Mesendoderm (in vitro differentiated cells): ENCODE measurements around the gene CPNE1.

Source experiments
- DNase-seq: peaks from one replicate; pipeline ENCODE4 v3.0.0; 2013
- H2AK5ac ChIP-seq: 2 replicates; pipeline ENCODE4 v1.6.1; 2013; ENCODE audit warnings: low read length, inconsistent platforms
- H2BK120ac ChIP-seq: 2 replicates; pipeline ENCODE4 v1.6.1; 2013; ENCODE audit warnings: low read depth, mild to moderate bottlenecking, low read length, moderate library complexity, mixed read lengths
- H2BK15ac ChIP-seq: replicated peaks from 2 replicates; pipeline ENCODE4 v1.6.1; 2013; ENCODE audit warnings: low read depth, mild to moderate bottlenecking, moderate library complexity
- H2BK5ac ChIP-seq: 2 replicates; pipeline ENCODE4 v1.6.1; 2013; ENCODE audit warnings: low read length, inconsistent platforms
- H3K18ac ChIP-seq: 2 replicates; pipeline ENCODE4 v1.6.1; 2013; ENCODE audit warnings: mild to moderate bottlenecking, low read length, mixed read lengths
- H3K23ac ChIP-seq: one replicate; pipeline ENCODE4 v1.6.1; 2013; ENCODE audit warnings: low read length
- H3K27ac ChIP-seq: 2 replicates; pipeline ENCODE4 v1.5.1; 2013; ENCODE audit warnings: low read depth, mild to moderate bottlenecking, inconsistent platforms, low read length, moderate library complexity
- H3K27me3 ChIP-seq: 2 replicates; pipeline ENCODE4 v1.6.1; 2013; ENCODE audit warnings: low read length, control low read depth, mild to moderate bottlenecking, inconsistent platforms; ENCODE audit not compliant: insufficient read depth, poor library complexity
- H3K36me3 ChIP-seq: 2 replicates; pipeline ENCODE4 v1.6.1; 2013; ENCODE audit warnings: low read length, inconsistent platforms; ENCODE audit not compliant: control insufficient read depth, insufficient read depth
- H3K4ac ChIP-seq: one replicate; pipeline ENCODE4 v1.6.1; 2013; ENCODE audit warnings: low read depth, mild to moderate bottlenecking, low read length, moderate library complexity
- H3K4me1 ChIP-seq: 2 replicates; pipeline ENCODE4 v1.6.1; 2013; ENCODE audit warnings: low read depth, low read length, inconsistent platforms; ENCODE audit not compliant: control insufficient read depth
- H3K4me2 ChIP-seq: 2 replicates; pipeline ENCODE4 v1.6.1; 2013; ENCODE audit warnings: low read length
- H3K4me3 ChIP-seq: 2 replicates; pipeline ENCODE4 v1.5.1; 2013; ENCODE audit warnings: mild to moderate bottlenecking, low read length
- H3K56ac ChIP-seq: one replicate; pipeline ENCODE4 v1.6.1; 2013; ENCODE audit warnings: low read length
- H3K79me1 ChIP-seq: 2 replicates; pipeline ENCODE4 v1.6.1; 2013; ENCODE audit warnings: low read length, inconsistent platforms
- H3K79me2 ChIP-seq: 2 replicates; pipeline ENCODE4 v1.6.1; 2013; ENCODE audit warnings: mild to moderate bottlenecking, low read length; ENCODE audit not compliant: control insufficient read depth, insufficient read depth
- H3K9ac ChIP-seq: 2 replicates; pipeline ENCODE4 v1.6.1; 2013; ENCODE audit warnings: low read length, inconsistent platforms
- H4K5ac ChIP-seq: one replicate; pipeline ENCODE4 v1.6.1; 2013; ENCODE audit warnings: low read length
- H4K8ac ChIP-seq: one replicate; pipeline ENCODE4 v1.6.1; 2013; ENCODE audit warnings: low read depth, mild to moderate bottlenecking, control low read depth, low read length, moderate library complexity
- WGBS: extraction: QIAGEN DNeasy Blood & Tissue Kit; methylation state at CpG from one replicate; pipeline ENCODE4 v1.1.7; 2013; ENCODE audit warnings: low lambda C conversion rate, missing lambda C conversion rate; ENCODE audit not compliant: insufficient coverage; ENCODE audit errors: extremely low coverage; 5-methylcytosine and 5-hydroxymethylcytosine counted together

Gene CPNE1

DNA sequence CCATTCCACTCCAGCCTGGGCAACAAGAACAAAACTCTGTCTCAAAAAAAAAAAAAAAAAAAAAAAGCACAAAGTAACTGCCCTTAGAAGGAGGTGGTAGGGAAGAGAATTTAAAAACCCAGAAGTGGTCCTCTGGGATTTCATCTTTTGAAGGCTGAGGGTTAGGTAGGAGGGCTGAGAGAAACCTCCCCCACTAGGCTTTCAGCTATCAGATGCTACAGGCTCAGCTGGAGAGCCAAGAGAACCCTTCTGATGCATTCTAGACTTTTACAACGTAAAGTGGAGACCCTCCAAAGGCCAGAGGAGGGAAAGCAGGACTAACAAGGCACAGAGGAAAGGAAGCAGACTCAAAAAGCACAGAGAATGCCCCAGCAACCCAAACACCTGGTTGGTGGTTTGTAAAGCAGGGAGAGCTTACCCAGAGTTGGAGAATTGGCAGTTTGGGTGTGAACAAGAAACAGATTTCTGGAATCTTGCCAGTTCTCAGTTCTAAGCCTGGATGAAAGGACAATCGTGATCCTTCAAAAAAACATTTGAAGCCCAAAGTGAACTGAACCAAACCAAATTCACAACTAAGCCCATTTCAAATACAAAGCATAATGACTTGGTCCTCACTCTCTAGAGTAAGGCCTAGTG lies 72.2 kb downstream of the CPNE1 start:
- H4K5ac ChIP-seq = no peak overlapping the region
- H3K4me1 ChIP-seq = no peaks in the 10 kb centered on the region
- no peak overlapping the region for H4K8ac ChIP-seq
- no peak overlapping the region for H2BK15ac ChIP-seq
- no peak overlapping the region for H3K56ac ChIP-seq
- no peaks in the 10 kb centered on the region for H3K79me2 ChIP-seq
- H3K4me3 ChIP-seq = no peak overlapping the region
- H3K36me3 ChIP-seq = no peaks in the 10 kb centered on the region
- no peak overlapping the region for H2BK5ac ChIP-seq
- no peak overlapping the region for H3K18ac ChIP-seq
- H3K9ac ChIP-seq = no peak overlapping the region
- WGBS = no CpG with 5 or more reads among the region's 2 CpGs
- no peak overlapping the region for H3K4me2 ChIP-seq
- no peak overlapping the region for H3K23ac ChIP-seq
- H3K27me3 ChIP-seq = no peaks in the 10 kb centered on the region
- H3K79me1 ChIP-seq = no peaks in the 10 kb centered on the region
- no peak overlapping the region for H3K4ac ChIP-seq
- DNase-seq = no peak
- no peak overlapping the region for H2AK5ac ChIP-seq
- no peak overlapping the region for H3K27ac ChIP-seq
- no peak overlapping the region for H2BK120ac ChIP-seq

DNA sequence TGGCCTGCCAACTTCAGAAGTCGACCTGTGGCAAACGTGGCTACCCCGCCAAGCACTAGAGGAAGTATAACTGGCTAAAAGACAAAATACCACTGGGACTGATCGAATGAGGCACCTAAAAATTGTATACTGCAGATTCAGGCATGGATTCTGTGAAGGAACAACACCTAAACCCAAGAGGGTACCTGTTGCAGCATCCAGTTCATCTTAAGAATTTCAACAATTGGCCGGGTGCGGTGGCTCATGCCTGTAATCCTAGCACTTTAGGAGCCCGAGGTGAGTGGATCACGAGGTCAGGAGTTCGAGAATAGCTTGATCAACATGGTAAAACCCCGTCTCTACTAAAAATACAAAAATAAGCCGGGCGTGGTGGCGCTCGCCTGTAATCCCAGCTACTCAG lies 76.3 kb downstream of the CPNE1 start:
- no peak overlapping the region for H3K27ac ChIP-seq
- H3K18ac ChIP-seq = no peak overlapping the region
- H3K9ac ChIP-seq = no peak overlapping the region
- no peaks in the 10 kb centered on the region for H3K79me2 ChIP-seq
- no peak overlapping the region for H3K4me3 ChIP-seq
- H4K8ac ChIP-seq = no peak overlapping the region
- no peak overlapping the region for H2BK15ac ChIP-seq
- H3K4me1 ChIP-seq = no peaks in the 10 kb centered on the region
- no peak overlapping the region for H3K4ac ChIP-seq
- H2BK5ac ChIP-seq = no peak overlapping the region
- no peak for DNase-seq
- no peaks in the 10 kb centered on the region for H3K36me3 ChIP-seq
- no peaks in the 10 kb centered on the region for H3K27me3 ChIP-seq
- WGBS = no CpG with 5 or more reads among the region's 14 CpGs
- no peak overlapping the region for H2BK120ac ChIP-seq
- H3K23ac ChIP-seq = no peak overlapping the region
- no peak overlapping the region for H4K5ac ChIP-seq
- no peak overlapping the region for H2AK5ac ChIP-seq
- H3K4me2 ChIP-seq = no peak overlapping the region
- no peaks in the 10 kb centered on the region for H3K79me1 ChIP-seq
- no peak overlapping the region for H3K56ac ChIP-seq

DNA sequence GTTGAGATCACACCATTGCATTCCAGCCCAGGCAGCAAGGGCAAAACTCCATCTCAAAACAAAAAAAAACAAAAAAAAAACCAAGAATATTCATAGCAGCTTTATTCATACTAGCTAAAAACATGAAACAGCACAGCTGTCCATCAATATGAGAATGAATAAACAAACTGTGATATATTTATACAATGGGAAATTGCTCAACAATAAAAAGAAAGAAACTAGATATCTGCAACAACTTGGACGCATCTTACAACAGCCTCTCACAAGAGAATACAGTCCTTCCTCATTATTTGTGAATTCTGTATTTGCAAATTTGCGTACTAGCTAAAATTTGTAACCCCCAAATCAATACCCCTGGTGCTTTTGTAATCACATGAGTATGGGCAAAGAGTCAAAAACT lies 77.3 kb downstream of the CPNE1 start:
- H3K27ac ChIP-seq = no peak overlapping the region
- DNase-seq = no peak
- H3K4me2 ChIP-seq = no peak overlapping the region
- no peak overlapping the region for H4K8ac ChIP-seq
- H3K4ac ChIP-seq = no peak overlapping the region
- H3K36me3 ChIP-seq = no peaks in the 10 kb centered on the region
- H2AK5ac ChIP-seq = no peak overlapping the region
- H3K23ac ChIP-seq = no peak overlapping the region
- no peak overlapping the region for H4K5ac ChIP-seq
- H3K4me3 ChIP-seq = no peak overlapping the region
- H3K18ac ChIP-seq = no peak overlapping the region
- no peak overlapping the region for H3K56ac ChIP-seq
- no peaks in the 10 kb centered on the region for H3K27me3 ChIP-seq
- no peak overlapping the region for H2BK5ac ChIP-seq
- H3K4me1 ChIP-seq = no peaks in the 10 kb centered on the region
- H2BK120ac ChIP-seq = no peak overlapping the region
- no peak overlapping the region for H3K9ac ChIP-seq
- no peaks in the 10 kb centered on the region for H3K79me2 ChIP-seq
- no CpG with 5 or more reads among the region's 2 CpGs for WGBS
- H3K79me1 ChIP-seq = no peaks in the 10 kb centered on the region
- no peak overlapping the region for H2BK15ac ChIP-seq

DNA sequence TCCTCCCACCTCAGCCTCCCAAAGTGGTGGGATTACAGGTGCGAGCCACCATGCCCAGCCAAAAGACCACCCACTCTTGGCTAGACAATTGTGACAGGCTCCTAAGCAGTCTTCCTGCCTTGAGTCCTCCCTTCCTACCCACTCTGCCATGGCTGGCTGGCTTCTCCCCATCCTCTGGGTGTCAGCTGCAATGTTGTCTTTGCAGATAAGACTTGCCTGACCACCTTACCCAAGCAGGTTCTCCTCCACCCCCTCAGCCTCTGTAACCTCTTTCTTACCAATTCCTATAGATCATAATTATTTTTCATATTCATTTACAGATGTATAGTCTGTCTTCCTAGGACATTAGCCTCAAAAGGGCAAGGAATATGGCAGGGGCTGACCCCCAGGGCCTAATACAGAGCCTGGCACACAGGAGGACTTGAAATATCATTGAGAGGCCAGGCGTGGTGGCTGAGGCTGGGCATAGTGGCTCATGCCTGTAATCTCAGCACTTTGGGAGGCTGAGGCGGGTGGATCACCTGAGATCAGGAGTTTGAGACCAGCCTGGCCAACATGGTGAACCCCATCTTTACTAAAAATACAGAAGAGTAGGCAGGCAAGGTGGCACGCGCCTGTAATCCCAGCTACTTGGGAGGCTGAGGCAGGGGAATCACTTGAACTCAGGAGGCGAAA lies 77.8 kb downstream of the CPNE1 start:
- Histone ChIP-seq H2AK5ac (no peak overlapping the region), H3K4me3 (no peak overlapping the region), H3K4me1 (no peaks in the 10 kb centered on the region), H3K27me3 (no peaks in the 10 kb centered on the region), H2BK120ac (no peak overlapping the region), H3K4me2 (no peak overlapping the region), H3K56ac (no peak overlapping the region), H4K8ac (no peak overlapping the region), H3K27ac (no peak overlapping the region), H3K79me2 (no peaks in the 10 kb centered on the region), H3K9ac (no peak overlapping the region), H2BK15ac (no peak overlapping the region), H3K79me1 (no peaks in the 10 kb centered on the region), H2BK5ac (no peak overlapping the region), H3K36me3 (no peaks in the 10 kb centered on the region), H3K18ac (no peak overlapping the region), H3K23ac (no peak overlapping the region), H4K5ac (no peak overlapping the region), H3K4ac (no peak overlapping the region)
- no CpG with 5 or more reads among the region's 6 CpGs for WGBS
- no peak for DNase-seq

DNA sequence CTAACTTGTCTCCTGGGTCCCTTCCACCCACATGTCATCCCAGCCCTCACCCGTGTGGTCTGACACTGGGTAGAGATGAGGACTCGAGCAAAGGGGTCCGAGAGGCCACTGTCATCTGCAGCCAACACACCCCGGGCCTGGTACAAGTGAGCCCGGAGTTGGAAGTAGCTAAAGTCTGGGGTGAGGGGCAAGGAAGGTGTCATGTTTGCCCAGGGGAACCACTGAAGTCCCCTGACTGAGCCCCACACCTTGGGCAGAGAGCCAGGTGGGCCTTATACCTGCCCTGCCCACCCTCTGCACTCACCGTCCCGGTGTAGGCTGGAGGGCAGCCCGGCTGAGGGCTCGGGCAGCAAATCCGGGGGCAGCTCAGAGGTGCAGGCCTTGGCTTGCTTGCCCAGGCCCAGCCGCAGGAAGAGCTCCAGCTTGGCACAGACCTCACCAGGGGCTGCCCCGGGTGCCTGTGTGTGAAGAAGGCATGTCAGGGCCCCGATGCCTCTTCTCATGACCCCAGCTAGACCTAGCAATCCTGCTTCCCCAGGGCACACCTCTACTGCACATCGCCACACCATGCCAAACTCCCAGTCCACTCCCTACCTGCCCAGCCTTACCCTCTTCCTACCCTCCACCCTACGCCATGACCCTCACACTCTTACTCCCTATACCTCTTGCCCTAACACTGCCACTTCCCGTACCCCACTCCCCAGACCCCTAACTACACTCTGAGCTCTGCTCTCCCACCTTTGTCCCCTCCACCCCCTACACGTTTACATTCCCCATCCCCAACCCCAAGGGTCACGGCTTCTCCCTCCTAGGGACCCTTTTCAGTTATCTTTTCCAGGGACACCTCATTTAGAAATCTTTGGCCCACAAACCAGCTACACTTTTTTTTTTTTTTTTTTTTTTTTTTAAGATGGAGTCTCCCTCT lies 80.8 kb downstream of the CPNE1 start:
- Histone ChIP-seq H2BK15ac (no peak overlapping the region), H3K18ac (no peak overlapping the region), H3K4me3 (no peak overlapping the region), H3K56ac (no peak overlapping the region), H2BK120ac (no peak overlapping the region), H3K79me1 (no peaks in the 10 kb centered on the region), H2AK5ac (no peak overlapping the region), H3K4me2 (no peak overlapping the region), H2BK5ac (no peak overlapping the region), H3K23ac (no peak overlapping the region), H3K36me3 (no peaks in the 10 kb centered on the region), H3K27me3 (no peaks in the 10 kb centered on the region), H4K5ac (no peak overlapping the region), H3K27ac (no peak overlapping the region), H3K79me2 (no peaks in the 10 kb centered on the region), H3K4me1 (no peaks in the 10 kb centered on the region), H4K8ac (no peak overlapping the region), H3K4ac (no peak overlapping the region), H3K9ac (no peak overlapping the region)
- no peak for DNase-seq
- WGBS = no CpG with 5 or more reads among the region's 18 CpGs
